Measurements from ENCODE around the gene AMER1.
A peak's percentile ranks its signal among the peaks of the same experiment; 100 is the strongest.
"Not testable (repeated sequence)": the region's sequence is repeated elsewhere in the genome, so short reads cannot be mapped to it uniquely, and the experiment has no call there.

AMER1 gene

DNA sequence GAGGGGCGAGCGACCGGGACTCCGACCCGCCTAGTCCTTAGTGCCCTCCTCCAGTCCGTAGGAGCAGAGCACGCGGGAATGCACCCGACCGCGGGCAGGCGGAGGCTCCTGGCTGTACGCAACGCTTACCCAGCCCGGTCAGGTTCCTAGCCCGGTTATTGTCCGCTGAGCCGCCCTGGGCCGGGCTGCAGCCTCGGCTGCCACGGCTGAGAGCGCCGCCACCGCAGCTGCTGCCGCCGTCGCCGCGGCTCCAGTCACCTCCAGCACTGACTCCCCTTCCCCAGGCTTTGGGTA lies at the start of gene AMER1:
TSS of gene AMER1 (minus strand) at position 268 of the 294 bp plus-strand sequence. CDS start 12,422 bp downstream, outside the sequence.
- DNase-seq (ENCODE audit: low read depth): no peak
- TF ChIP-seq, protein P1, sequence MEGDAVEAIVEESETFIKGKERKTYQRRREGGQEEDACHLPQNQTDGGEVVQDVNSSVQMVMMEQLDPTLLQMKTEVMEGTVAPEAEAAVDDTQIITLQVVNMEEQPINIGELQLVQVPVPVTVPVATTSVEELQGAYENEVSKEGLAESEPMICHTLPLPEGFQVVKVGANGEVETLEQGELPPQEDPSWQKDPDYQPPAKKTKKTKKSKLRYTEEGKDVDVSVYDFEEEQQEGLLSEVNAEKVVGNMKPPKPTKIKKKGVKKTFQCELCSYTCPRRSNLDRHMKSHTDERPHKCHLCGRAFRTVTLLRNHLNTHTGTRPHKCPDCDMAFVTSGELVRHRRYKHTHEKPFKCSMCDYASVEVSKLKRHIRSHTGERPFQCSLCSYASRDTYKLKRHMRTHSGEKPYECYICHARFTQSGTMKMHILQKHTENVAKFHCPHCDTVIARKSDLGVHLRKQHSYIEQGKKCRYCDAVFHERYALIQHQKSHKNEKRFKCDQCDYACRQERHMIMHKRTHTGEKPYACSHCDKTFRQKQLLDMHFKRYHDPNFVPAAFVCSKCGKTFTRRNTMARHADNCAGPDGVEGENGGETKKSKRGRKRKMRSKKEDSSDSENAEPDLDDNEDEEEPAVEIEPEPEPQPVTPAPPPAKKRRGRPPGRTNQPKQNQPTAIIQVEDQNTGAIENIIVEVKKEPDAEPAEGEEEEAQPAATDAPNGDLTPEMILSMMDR (IDR thresholded peaks at IDR 0.05; ENCODE audit: low read length, missing control alignments): no peak
- H3K4me3 ChIP-seq (replicated peaks; ENCODE audit: low read depth, low read length): peak within 1 kb of the TSS; percentile 62

DNA sequence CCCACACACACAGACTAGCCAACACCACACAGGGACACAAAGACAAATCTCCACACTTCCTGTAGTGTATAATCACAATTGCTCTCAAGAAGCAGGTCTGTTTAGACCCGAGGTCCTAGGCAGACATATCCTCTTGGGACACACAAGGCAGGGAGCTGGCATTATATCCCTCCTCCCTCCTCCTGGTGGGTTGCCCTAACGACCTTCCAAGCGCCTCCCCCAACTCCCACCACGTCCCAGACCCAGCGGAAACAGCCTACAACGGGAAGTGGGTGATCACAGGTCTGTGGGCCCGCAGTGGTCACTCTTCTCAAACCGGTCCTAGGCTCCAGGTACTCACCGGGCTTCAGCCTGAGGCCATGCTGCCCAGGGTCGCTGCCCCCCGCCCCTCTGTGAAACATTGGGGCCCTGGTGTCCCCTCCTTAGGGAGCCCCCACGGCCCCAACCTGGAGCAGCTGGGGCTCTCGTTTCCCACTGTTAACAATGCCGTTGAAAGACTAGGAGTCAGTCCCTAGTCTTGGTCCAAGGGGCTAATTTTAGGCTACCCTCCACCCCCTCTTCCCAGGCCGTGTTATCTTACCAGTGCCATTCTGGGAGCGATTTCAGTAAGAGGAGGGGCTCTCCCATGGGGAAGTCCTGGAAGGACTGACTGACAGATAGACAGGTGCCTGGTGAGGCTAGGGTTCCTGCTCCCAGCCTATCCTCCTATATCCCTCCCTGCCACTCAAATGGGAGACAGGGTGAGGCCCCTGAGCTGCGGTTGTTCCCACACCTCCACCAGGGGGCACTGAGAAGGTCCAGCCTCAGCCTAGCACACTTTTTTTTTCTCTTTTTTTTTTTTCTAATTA lies 24.8 kb upstream of the AMER1 start, which contains the start of gene ASB12:
TSS of gene ASB12 (minus strand) at position 485 of the 848 bp plus-strand sequence. CDS start 4,957 bp downstream, outside the sequence.
- no peak within 1 kb of the TSS for H3K4me3 ChIP-seq (replicated peaks; ENCODE audit: low read depth, low read length)
- TF ChIP-seq, protein P1 (IDR thresholded peaks at IDR 0.05; ENCODE audit: low read length, missing control alignments): no peak
- no peak for DNase-seq (ENCODE audit: low read depth)

DNA sequence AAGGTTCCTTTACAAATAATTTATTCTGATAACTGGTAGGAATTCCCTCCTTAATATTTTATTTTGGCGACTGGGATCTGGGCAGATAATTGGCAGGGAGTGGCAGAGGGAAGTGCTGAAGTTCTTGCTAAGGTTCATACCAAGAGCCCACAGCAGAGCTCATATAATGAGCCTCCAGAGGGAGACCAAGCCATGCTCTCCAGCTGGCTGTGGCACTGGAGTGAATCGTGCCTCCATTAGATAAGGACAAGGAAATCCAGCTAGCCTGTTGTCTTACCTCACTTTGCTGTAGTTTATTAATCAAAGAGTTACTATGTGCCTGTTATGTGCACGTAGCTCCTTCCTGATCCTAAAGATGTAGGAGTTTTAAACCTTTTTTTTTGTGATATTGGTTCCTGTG lies 23.6 kb upstream of the AMER1 start:
- TF ChIP-seq, protein P1 (IDR thresholded peaks at IDR 0.05; ENCODE audit: low read length, missing control alignments): no peak
- DNase-seq (ENCODE audit: low read depth): no peak
- H3K4me3 ChIP-seq (replicated peaks; ENCODE audit: low read depth, low read length): no peak overlapping the region

DNA sequence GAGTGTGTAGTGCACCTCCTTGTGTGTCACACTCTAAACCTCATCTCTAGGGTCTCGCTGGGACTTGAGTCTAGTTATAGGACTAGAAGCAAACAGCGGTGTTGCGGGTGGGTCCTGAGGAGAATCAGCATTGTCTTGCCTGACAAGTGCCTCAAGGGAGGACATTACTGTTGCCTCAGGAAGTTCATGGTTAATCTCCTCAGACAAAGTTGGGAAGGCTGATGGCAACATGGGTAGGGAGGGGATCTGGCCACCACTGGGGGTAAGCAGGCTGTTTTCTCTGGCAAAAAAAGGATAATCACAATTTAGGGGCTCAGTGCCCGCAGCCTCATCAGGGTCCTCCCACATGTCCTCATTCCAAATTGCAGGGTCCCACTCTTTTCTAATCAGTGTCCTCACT lies 12.5 kb upstream of the AMER1 start:
- TF ChIP-seq, protein P1 (IDR thresholded peaks at IDR 0.05; ENCODE audit: low read length, missing control alignments): no peak
- no peak overlapping the region for H3K4me3 ChIP-seq (replicated peaks; ENCODE audit: low read depth, low read length)
- DNase-seq (ENCODE audit: low read depth): no peak

DNA sequence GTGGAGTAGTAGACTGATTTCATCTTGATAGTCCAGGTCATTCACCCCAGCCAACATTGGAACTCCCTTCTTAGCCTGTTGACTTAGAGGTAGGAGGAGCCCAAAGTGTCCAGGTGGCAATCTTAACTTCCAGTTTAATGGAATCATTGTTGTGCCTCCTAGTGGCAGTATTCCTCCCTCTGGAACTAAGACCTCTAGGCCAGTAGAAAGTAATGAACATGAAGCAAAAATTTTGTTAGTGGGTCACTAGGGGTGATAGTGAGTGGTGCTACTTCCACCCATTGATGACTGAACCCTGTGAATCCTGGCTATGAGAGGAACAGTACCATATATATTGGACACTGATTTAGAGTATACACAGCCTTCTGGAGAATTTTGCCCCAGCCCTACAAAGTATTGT lies 8.5 kb upstream of the AMER1 start:
- DNase-seq (ENCODE audit: low read depth); H3K4me3 ChIP-seq (replicated peaks; ENCODE audit: low read depth, low read length): not testable (repeated sequence)

DNA sequence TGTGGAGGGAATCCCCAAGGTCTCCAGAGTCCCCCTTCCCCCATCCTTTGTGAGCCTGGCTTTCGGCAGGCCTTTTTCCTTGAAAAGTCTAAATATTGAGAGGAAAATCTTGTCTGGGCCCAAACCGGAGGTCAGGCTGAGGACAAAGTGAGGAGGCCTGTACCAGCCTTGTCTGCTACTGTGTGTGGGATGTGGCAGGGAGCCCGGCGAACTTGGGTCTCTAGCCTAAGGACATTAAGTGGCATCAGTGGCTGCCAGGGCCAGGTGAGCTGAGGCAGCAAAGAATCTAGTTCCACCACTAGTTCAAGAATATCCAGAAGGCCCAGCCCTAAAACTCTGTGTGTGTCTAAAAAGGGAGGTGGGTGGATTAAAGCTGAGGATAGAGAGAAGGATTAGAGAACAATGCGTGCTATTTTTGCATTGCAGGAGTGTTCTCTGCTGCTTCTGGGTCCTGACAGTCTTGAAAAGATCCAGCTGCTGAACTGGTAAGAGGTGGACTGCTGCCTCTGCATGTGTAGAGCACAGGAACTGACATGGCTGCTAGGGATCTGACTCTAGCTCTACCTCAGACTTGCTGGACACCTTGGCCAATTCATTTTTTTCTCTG lies 1.2 kb upstream of the AMER1 start:
- TF ChIP-seq, protein P1 (IDR thresholded peaks at IDR 0.05; ENCODE audit: low read length, missing control alignments): no peak
- DNase-seq (ENCODE audit: low read depth): peak; percentile 76
- H3K4me3 ChIP-seq (replicated peaks; ENCODE audit: low read depth, low read length): peak overlapping the region; percentile 62

DNA sequence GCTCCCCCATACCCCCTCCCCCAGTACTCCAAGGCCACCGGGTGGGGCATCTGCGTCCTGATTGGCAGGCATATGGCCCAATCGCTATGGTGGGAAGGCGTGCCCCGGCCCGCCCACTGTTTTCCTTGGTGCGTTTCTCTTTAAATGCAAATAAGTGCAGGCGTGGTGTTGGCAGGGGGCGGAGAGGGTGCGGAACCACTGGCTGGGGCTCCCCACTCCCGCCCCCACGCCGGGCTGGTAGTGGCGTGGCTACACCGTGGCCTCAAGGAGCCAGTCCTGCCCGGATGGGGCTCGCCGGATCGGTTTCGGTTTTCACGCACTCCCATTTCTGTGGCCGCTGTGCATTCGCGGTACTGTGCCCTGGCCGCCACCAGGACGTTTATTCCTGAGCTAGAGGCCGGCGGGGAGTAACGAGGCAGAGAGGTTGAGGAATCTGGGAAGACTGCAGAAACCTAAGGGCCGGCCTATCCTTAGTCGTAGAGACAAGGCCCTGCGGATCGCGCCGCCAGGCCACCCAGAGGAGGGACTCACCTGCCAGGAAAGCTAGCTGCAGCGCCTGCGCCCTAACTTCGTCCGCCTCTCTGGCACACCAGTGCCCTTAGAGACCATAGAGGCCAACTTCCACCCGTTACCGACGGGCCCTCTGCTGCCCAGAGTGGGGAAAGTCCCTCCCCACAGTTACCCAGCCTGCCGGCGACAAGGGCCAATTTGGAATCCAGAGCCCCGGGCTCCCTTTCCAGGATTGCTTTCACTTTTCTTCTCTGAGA lies 410 bp upstream of the AMER1 start:
- H3K4me3 ChIP-seq (replicated peaks; ENCODE audit: low read depth, low read length): peak overlapping the region; percentile 62
- TF ChIP-seq, protein P1 (IDR thresholded peaks at IDR 0.05; ENCODE audit: low read length, missing control alignments): no peak
- peak; percentile 91 for DNase-seq (ENCODE audit: low read depth)
